Measurements from ENCODE around the gene RAB38.

RAB38 gene

DNA sequence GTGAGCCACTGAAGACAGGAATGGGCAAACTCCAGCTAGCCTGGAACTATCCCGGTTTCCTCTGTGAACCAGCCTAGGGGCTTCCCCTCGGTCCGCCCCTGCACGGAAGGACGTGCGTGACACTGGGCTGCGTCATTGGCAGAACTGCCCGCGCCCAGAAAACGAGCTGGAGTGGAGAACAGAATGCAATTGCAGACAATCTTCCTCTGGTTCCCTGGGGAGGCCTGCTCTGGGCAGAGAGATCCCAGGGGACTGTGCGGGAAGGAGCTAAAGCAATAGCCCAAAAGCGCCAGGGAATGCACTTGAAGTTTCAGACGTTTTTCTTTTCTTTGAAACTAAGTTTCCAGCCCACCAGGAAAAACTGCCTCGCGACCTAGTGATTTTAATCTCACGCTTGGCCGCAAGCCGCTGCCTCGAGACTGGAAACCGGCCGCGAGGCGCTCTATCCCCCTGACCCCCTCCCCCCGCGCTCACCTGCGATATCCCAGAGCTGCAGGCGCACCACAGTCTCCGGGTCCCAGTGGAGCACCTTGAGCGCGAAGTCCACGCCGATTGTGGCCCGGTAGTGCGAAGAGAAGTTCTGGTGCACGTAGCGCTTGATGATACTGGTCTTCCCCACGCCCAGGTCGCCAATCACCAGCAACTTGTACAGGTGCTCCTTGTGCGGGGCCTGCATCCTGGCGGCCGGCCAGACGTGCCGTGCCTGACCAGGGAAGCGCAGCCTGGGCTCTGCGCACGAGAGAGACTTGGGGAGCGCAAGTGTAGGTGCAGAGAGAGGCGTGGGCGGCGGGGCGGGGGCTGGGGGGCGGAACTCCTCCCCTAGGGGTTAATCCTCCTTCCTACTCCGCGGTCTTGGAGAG is at the start of gene RAB38:
RAB38 (minus strand) TSS at position 735 of the 860 bp plus-strand sequence; CDS start at position 676, 59 bp downstream.
- peak; percentile 15 for DNase-seq (ENCODE audit: low read depth)

DNA sequence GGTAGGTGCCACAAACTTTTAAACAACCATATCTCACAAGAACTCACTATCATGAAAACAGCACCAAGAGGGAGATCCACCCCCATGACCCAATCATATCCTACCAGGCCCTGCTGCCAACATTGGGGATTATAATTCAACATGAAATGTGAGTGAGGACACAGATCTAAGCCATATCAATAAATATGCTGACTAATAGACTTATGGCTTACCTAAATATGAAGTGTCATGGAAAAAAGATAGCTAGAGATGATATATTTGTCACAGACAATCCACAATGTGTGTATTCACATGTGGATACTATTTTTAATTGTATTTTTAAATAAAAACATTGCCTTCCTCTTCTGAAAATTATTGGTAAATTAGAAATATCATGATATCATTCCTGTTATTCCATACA is 38.2 kb upstream of the RAB38 start:
- no peak for DNase-seq (ENCODE audit: low read depth)

DNA sequence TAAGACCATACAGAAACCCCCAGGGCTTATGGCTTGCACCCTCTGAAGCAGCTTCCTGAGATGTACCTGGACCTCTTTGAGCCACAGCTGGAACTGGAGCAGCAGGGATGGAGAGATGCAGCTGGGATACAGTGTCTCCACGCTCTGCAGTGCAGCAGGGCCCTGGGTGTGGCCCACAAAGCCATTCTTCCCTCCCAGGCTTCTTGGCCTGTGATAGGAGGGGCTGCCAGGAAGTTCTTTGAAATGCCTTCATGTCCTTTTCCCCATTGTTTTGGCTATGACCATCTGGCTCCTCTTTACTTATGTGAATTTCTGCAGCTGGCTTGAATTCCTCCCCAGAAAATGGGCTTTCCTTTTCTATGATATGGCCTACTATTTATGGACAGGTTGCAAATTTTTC is 37.1 kb upstream of the RAB38 start:
- no peak for DNase-seq (ENCODE audit: low read depth)

DNA sequence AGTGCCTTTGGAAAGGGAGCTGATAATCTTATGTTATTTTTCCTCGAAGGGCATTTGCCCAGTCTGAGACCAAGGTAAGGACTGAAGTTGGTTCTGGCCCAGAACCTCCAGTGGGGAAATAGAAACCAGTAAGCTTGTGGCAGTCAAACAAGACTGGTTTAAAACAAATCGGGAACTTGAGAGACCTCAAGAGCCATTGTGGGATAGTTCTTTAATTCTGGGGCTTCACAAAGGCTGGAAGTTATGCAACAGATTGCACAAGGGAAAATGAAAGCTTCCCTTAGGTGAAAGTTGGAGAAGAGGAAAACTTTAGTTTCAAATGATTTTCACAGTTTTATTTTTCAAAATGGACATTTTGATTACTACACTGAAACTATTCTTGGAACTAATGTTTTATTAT is 33.5 kb upstream of the RAB38 start:
- no peak for DNase-seq (ENCODE audit: low read depth)

DNA sequence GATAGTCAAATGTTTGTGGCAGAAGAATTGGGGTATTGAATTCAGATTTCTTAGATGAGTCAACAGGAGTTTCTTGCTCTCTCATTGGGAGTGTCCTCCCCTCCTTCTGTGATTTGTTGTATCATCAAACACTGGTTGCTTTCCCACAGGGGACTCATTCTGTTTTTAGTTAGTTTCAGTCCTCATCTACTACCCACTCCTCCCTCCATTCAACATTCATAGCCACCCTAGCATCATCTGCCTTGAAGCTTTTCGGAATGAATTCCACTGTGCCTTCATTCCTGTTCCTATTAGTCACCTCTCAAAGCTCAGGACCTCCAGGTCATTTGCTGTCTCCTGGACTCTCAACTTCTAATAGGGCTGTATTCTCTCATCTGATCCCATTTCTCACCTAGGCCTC is 31.5 kb upstream of the RAB38 start:
- DNase-seq (ENCODE audit: low read depth): no peak

DNA sequence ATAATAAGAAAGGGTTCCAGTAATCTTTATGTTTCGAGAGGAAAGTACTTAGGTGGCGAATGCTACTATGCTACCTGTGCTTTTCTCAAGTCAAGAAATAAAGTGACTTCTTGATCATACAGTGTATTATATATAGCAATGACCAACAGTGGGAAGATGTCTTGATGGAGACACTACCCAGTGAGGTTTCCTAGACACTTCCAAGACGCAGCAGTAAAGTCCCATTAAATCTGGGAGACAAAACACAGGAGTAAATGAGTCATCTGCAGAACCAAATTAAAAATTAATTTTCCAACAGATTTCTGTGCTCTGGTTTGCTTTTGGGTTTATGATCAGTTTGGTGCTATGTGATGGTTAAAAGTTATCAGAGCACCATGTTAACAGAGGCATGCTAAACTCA is 29.1 kb upstream of the RAB38 start:
- no peak for DNase-seq (ENCODE audit: low read depth)

DNA sequence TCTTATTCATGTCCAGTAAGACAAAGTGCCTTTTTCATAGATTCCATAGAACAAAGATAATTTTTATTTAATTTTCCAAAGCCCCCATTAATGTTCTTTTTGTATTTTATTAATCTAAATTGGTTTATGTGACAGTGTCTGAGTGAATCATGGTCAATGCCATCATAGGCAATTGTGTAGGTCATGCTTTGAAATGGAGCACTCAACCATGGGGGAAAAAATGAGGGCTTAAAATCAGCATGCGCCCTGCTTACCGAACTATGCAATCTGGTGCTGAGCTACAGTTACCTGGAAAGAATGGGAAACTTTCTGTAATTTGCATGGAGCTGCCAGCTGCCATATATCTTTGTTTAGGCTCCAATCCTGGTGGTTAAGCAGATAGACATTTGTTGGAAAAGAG is 28.4 kb upstream of the RAB38 start:
- DNase-seq (ENCODE audit: low read depth): no peak

DNA sequence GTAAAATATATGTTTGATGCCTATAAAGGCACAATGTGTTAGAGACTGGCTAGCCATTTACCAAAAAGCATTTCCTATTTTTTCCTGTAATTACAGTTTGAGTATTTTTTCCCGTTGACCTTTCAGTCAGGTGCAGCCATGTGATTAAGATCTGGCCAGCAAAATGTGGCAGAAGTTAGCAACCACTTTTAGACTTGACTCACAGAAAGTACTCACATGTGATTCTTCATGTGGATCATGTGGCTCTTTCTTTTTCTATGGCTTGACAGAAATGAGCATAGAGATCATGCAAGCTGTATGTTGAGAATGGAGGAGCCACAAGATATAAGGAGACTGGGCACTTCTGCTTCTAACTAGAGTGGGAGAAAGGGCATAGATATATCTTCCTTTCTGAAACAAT is 27.3 kb upstream of the RAB38 start:
- DNase-seq (ENCODE audit: low read depth): no peak

DNA sequence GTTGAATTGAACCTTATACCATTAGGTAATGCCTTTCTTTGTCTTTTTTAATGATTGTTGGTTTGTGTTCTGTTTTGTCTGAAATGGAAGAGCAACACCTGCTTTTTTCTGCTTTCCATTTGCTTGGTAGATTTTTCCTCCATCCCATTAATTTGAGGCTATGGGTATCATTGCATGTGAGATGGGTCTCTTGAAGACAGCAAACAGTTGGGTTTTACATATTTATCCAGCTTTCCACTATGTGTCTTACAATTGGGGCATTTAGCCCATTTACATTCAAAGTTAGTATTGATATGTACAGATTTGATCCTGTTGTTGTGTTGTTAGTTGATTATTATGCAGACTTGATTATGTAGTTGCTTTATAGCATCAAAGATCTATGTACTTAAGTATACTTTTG is 21.1 kb upstream of the RAB38 start:
- no peak for DNase-seq (ENCODE audit: low read depth)

DNA sequence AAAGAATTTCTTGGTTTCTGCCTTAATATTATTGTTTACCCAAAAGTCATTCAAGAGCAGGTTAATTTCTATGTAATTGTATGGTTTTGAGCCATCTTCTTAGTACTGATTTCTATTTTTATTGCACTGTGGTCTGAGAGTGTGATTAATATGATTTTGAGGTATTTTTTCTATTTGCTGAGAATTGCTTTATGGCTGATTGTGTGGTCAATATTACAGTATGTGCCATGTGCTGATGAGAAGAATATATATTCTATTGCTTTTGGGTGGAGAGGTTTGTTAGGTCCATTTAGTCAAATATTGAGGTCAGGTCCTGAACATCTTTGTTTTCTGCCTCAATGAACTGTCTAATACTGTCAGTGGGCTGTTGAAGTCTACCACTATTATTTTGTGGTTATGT is 20.7 kb upstream of the RAB38 start:
- DNase-seq (ENCODE audit: low read depth): no peak

DNA sequence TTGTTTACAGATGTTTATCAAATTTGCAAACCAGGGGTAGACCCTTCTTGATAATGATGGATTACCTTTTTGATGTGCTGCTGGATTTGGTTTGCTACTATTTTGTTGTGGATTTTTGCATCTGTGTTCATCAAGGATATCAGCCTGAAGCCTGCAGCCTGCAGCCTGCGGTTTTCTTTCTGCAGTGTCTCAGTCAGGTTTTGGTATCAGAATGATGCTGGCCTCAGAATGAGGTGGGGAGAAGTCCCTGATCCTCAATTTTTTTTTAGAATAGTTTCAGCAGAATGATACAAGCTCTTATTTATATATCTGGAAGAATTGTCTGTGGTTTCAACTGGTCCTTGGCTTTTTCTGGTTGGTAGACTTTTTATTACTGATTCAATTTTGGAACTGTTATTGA is 19.7 kb upstream of the RAB38 start:
- no peak for DNase-seq (ENCODE audit: low read depth)

DNA sequence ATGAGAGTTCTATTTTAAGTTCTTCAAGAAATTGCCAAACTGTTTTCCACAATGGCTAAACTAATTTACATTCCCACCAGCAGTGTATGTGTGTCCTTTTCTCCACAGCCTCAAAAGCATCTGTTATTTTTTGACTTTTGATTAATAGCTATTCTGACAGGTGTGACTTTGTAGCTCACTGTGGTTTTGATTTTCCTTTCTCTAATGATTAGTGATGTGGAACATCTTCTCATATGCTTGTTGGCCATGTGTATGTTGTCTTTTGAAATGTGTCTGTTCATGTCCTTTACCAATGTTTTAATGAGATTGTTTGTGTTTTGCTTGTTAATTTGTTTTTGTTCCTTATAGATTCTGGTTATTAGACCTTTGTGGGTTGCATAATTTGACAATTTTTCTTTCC is 18.0 kb upstream of the RAB38 start:
- DNase-seq (ENCODE audit: low read depth): no peak

DNA sequence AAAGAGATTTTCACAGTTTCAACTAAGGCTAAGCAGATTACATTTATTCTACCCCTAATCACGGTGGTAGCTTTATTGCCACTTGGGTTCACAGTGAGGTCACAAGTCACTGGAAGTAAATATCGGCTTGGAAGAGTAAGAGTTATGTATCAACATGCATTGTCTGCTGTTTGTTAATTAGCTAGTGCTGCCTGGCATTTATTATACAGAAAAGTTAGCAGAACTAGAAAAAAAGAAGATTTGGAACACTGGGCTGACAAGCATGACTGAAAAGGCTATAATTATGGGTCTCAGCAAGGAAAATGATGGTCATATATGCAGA is 13.7 kb upstream of the RAB38 start:
- no peak for DNase-seq (ENCODE audit: low read depth)

DNA sequence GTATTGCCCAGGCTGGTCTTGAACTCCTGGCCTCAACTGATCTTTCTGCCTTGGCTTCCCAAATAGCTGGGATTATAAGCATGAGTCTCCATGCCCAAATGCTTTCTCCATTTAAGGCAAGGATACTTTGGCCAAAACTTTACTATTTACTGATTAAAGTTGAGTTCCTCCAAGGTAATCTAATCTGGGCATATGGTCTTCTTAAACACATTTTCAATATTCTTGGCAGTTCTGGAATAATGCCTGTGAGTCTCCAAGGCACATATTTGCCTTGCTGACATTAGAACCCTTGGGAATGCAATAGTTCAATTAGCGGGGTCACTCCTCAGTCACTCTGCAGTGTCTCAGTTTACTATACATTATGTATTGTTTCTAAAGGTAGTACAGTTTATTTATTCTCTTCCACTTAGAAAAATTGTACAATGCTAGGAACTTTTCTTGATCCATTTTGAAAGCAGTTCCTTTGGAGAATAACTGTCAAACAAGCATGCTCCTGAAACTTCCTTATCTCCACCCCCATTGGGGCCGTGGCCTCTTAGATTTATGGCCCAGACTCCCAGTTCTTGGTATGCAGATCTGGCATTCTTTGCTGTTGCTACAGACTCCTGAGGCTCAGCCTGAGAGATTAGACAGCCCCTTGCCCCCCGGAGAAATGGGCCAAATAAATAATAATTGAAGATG is 13.1 kb upstream of the RAB38 start:
- no peak for DNase-seq (ENCODE audit: low read depth)

DNA sequence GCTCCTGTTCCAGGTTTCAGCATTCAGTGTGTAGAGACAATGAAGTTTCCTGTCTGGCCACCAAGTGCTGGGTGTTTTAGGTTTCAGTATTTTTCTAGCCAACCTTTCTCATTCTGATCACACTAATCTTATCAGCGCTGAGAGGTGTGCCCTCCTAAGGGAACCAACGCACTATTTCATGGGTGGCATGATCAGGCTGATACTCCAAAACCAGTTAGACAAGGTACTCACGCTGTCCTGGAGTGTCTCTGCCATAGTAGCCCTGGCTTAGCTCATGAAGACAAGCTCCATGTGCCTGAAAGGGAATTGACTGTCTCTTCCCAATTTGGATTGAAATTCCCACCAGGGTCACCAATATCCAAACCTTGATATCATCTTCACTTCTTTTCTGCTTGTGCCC is 8.0 kb upstream of the RAB38 start:
- no peak for DNase-seq (ENCODE audit: low read depth)

DNA sequence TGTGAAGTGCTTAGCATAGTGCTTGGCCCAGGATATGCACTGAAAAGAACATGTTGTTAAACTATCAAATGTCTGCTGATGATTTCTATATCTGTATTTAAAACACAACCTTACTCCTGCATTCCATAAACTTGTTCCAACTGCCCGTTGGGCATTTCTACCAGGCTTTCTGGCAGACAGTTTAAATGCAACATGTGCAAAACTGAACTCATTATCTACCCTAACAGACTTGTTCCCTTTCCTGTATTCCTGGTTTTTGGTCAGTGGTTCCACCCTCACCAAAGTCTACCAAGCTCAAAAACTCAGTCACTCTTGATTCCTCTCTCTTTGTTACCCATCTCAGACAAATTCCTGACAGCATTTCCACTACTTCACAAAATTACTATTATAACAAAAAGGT is 6.5 kb upstream of the RAB38 start:
- no peak for DNase-seq (ENCODE audit: low read depth)

DNA sequence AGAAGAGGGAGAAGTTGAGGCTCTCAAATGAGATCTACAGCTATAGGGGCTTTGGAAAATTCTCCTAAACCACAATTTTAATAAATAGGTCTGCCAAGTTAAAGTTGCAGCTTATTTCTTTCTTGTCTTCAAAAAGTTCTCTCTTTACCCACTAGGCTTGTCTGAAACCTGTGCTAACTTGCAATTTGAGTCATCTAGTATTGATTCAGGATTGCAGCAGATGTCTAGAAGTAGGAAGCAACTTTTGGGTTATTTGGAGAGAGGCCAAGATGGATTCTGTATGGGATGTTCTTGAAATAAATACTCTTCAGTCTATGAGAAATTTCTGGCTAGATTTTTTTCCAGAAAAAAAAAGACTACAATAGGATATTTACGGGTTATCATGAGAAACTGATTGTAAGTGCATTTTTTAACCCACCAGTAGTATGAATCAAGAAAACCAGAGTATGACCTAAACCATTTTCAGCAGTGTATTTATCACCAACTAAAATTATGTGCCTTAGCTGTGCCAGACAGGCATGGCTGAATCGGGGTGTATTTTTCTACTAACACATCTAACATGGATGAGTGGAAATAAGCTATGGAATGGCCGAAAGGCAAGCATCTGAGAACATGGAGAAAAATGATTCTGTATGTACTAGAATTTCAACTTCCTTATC is 4.9 kb upstream of the RAB38 start:
- DNase-seq (ENCODE audit: low read depth): no peak

DNA sequence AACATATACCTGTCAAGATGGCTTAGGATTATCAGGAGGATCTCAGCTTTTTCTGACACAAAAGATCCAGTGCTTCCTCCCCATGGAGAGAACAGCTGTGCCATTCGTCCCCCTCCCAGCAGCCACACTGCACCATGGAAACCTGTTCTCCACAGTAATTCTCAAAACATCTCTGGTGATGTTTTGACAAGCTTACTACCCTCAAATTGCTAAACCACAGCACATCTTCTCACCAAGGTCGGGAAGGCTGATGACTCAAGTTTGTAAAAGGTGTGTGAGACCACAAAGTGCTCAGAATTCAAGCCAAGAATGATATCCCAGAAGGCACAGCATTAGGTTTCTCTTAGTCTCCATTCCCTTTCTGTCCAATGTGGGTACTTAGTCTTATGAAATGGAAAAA is 3.9 kb upstream of the RAB38 start:
- DNase-seq (ENCODE audit: low read depth): no peak

DNA sequence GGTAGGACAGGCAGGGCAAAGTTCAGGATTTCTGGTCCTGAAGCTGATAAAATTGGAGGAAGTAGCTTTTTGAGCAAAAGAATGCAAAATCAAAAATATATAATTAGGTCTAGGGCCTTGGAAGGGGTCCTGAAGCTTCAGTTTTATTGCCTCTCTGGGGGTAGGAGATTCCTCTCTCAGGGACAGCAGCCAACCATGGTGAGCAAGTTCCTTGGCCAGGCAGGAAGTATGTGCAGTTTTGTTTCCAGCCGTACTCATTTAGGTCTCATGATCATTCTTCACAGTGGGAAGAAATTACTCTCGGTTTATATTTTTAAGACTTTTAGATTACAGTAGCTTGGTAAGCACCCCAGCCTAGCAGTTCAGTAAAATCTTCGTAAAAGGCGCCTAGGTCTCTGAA is 2.9 kb upstream of the RAB38 start:
- no peak for DNase-seq (ENCODE audit: low read depth)

DNA sequence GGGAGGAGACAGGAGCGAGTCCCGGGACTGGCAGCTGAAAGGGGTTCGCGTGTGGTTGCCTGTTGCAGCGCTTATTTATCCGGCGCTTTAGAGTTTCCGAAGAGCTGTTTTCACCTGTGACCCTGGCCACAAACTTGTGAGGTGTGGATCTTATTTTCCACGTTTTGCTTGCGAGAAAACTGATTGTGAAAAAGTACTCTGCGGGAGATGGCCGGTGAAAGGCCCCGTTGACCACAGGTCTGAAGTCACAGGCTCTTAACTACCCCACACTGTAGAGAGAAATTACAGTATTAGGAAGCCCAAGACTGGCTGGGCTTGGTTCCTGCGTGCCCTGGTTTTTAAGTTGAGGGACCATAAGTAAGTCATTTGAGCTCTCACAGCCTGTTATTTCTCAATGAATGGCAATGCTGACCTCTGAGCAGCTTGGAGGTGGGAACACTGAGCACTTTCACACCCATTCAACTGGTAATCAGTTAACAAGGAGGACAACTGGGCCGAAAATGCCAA is 379 bp upstream of the RAB38 start:
- DNase-seq (ENCODE audit: low read depth): no peak

DNA sequence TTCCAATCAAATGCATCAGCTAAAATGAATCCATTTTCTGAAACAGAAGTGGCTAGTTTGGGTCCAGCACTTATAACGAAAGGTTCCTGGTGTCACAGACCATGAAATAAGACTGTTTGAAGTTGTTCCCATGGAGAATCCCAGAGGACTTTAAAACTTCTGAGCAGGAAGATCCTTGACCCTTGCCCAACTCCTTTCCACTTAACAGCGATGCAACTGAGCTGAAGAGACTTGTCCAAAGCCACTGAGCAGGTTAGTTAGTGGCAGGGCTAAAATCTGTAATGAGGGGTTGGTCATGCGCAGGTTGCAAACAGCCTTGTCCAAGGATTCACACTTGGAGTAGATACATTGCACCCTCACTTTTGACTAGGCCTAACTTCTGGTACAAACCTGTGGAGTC is 1.3 kb downstream of the RAB38 start:
- DNase-seq (ENCODE audit: low read depth): no peak

DNA sequence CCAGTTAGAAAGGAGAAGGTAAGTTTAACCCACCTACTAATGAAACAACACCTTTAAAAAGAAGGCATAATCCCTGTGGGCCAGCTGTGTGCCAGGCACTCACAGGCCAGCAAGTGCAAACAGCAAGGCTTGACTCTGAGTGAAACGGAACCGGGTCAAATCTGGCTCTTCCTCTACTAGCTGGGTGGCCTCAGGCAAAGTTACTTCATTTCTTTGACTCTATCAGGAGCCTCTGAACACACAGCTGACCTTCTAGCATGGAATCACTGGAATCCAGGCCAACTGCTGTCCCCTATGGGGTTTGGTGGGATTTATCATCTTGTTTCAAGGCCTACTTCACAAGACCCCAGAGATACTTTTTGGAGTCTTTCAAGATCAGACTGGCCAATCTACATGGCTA is 3.3 kb downstream of the RAB38 start:
- no peak for DNase-seq (ENCODE audit: low read depth)

DNA sequence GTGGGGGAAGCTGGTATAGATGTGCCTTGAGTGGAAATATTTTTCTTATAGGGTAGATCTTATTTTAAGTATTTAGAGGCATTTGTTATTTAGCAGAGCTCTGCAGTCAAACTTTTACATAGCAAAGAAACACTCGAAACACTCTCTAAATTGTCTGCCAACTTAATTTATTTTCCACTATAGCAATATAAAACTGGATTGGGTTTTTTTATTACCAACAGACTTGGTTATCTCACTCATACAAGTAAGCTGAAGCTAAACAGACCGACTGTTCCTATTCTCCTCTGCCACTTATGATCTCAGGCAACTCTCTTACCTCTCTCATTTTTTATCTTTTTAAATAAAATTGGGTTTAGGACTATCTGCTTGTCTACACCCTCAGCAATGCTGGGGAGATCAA is 4.6 kb downstream of the RAB38 start:
- DNase-seq (ENCODE audit: low read depth): no peak

All from stimulated activated CD8-positive, alpha-beta memory T cell treated with anti-CD3 and anti-CD28 coated beads, Interleukin-12 subunit alpha, Interleukin-12 subunit beta, amount 100 ng/mL, for 4 hours (primary cell).